GM23338 (cell line): ENCODE measurements around the gene LARGE1.

Experiments
- CREB1 ChIP-seq: fragments of 250-450 bp; sonication (Bioruptor Pico); IDR thresholded peaks from 2 replicates; pipeline ENCODE4 v1.5.0; 2020; ENCODE audit warnings: low read depth, mild to moderate bottlenecking, moderate library complexity
- EZH2 ChIP-seq: fragments of 200-600 bp; sonication (generic); IDR thresholded peaks from one replicate; pipeline ENCODE4 v1.8.0; 2017; ENCODE audit warnings: antibody characterized with exemption, mild to moderate bottlenecking, low read depth; ENCODE audit not compliant: unreplicated experiment
- TF ChIP-seq, protein P1 (sequence below), 2 experiments: fragments of 200-600 bp in 1 of 2; sonication (generic) in 1 of 2; conservative IDR thresholded peaks; 2 replicates each; pipeline versions ENCODE4 v1.5.1 to v1.6.1; 2016 to 2017; ENCODE audit warnings: antibody characterized with exemption in 2 of 2, low read depth in 2 of 2, mild to moderate bottlenecking in 2 of 2, moderate library complexity in 1 of 2

DNA sequence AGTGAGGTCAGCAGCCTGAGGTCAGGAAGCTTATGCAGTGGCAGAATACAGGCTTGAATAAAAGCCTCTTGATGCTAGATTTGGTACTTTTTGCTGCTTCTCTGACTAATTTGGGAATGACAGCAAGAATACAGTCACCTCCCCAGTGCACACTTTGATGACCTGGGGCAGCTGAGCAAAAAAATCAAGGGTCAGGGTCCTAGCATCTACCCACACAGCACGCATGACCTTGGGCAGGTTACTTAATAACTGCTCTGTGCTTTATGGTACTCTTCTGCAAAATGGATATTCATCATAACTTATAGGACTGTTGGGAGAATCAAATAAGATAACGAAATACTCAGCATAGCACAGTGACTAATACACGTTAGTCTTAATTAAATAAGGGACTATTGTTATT, 518.0 kb downstream of the LARGE1 start:
- TF ChIP-seq, protein P1, sequence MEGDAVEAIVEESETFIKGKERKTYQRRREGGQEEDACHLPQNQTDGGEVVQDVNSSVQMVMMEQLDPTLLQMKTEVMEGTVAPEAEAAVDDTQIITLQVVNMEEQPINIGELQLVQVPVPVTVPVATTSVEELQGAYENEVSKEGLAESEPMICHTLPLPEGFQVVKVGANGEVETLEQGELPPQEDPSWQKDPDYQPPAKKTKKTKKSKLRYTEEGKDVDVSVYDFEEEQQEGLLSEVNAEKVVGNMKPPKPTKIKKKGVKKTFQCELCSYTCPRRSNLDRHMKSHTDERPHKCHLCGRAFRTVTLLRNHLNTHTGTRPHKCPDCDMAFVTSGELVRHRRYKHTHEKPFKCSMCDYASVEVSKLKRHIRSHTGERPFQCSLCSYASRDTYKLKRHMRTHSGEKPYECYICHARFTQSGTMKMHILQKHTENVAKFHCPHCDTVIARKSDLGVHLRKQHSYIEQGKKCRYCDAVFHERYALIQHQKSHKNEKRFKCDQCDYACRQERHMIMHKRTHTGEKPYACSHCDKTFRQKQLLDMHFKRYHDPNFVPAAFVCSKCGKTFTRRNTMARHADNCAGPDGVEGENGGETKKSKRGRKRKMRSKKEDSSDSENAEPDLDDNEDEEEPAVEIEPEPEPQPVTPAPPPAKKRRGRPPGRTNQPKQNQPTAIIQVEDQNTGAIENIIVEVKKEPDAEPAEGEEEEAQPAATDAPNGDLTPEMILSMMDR (conservative IDR thresholded peaks at IDR 0.05; ENCODE audit: low read depth in 2 of 2): no peak
- TF ChIP-seq EZH2 (no peak), CREB1 (CRISPR knock-in tag) (no peak)
